C4-2B (cell line): ENCODE measurements around the gene FAM227B.

Source experiments
- CTCF ChIP-seq: fragments of 450-650 bp; conservative IDR thresholded peaks from 2 replicates; pipeline ENCODE4 v1.5.1; 2017; ENCODE audit warnings: mild to moderate bottlenecking
- ZFX ChIP-seq: fragments of 450-650 bp; IDR thresholded peaks from 2 replicates; pipeline ENCODE4 v1.6.1; 2017

DNA sequence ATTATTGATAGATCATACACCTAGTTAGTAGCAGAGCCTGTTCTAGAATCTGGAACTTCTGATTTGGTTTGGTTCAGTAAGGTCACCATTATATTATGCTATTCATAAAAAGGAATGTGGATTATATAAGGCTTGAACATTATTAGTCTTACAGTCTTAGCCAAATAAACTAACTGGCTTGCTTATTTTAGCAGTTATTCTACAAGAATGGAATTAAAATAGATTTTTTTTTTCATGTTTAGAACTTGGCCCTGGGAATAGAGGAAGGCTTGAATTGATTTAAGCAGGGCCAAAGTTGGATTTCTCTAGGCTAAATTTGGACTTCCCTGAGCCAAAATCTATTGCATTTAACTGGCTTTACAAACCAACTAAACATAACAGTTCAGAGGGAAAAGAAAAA, 24.7 kb upstream of the FAM227B start:
- TF ChIP-seq CTCF (no peak), ZFX (no peak)
